EL (cell line): ENCODE measurements around the gene TKTL1.

Experiments
- DNase-seq: peaks from one replicate; pipeline ENCODE4 v3.0.0-alpha.2; 2016

The TKTL1 gene

GRCh38 chrX:154348646-154349358 is 53.2 kb downstream of the TKTL1 start:
- DNase-seq, result peak; percentile 1

- peak; percentile 8 for DNase-seq
These were observed 53.9 kb downstream of the TKTL1 start for GRCh38 chrX:154349359-154349935.

- DNase-seq, result peak; percentile 3
These were observed 54.4 kb downstream of the TKTL1 start for GRCh38 chrX:154349979-154350378.

- DNase-seq, result peak; percentile 3
These were observed 55.0 kb downstream of the TKTL1 start for GRCh38 chrX:154350429-154351182.

GRCh38 chrX:154351183-154352011 is 55.8 kb downstream of the TKTL1 start:
- DNase-seq, result peak; percentile 2

- DNase-seq, result peak; percentile 2
These were observed 56.4 kb downstream of the TKTL1 start for GRCh38 chrX:154352012-154352401.

GRCh38 chrX:154352466-154352865 is 56.9 kb downstream of the TKTL1 start:
- DNase-seq, result peak; percentile 1

GRCh38 chrX:154353172-154353843 is 57.7 kb downstream of the TKTL1 start:
- DNase-seq, result peak; percentile 1

- DNase-seq, result no peak
These were observed 58.4 kb downstream of the TKTL1 start for GRCh38 chrX:154354013-154354412.

GRCh38 chrX:154354516-154354915 is 58.9 kb downstream of the TKTL1 start:
- no peak for DNase-seq

- no peak for DNase-seq
These were observed 59.6 kb downstream of the TKTL1 start for GRCh38 chrX:154355094-154355775.

- no peak for DNase-seq
These were observed 60.2 kb downstream of the TKTL1 start for GRCh38 chrX:154355776-154356140.

GRCh38 chrX:154356596-154356995 is 61.0 kb downstream of the TKTL1 start:
- no peak for DNase-seq

- no peak for DNase-seq
These were observed 61.6 kb downstream of the TKTL1 start for GRCh38 chrX:154357205-154357604.

- no peak for DNase-seq
These were observed 62.4 kb downstream of the TKTL1 start for GRCh38 chrX:154358011-154358410.

GRCh38 chrX:154358829-154359228 is 63.2 kb downstream of the TKTL1 start:
- DNase-seq, result no peak

- no peak for DNase-seq
These were observed 64.0 kb downstream of the TKTL1 start for GRCh38 chrX:154359362-154360154.

- no peak for DNase-seq
These were observed 64.6 kb downstream of the TKTL1 start for GRCh38 chrX:154360155-154360713.

GRCh38 chrX:154362085-154362742 is 66.6 kb downstream of the TKTL1 start:
- no peak for DNase-seq
